ENCODE data around the gene CTIF.

CTIF gene

DNA sequence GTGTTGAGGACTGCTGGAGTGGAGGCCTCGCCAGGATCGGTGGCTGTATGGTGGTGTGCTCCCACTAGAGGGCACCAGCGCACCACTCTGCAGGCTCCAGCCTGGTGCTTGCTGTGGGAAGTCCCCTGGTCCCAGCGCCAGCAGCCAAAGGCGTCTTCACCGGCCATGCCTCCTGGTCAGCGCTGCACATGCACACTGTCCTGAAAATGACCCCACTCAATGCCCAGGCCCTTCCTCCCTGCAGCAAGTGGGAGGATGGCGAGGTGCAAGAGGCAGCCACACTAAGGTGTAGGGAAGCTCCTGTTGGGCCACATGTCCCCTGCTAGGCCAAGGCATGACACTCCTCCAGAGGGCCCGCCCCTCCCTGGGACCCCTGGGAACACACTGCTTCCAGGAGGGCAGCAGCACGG lies 136.5 kb downstream of the CTIF start:
- no peak for FAIRE-seq
- peak; percentile 81 for DNase-seq (ENCODE audit: insufficient read length, low spot score)

DNA sequence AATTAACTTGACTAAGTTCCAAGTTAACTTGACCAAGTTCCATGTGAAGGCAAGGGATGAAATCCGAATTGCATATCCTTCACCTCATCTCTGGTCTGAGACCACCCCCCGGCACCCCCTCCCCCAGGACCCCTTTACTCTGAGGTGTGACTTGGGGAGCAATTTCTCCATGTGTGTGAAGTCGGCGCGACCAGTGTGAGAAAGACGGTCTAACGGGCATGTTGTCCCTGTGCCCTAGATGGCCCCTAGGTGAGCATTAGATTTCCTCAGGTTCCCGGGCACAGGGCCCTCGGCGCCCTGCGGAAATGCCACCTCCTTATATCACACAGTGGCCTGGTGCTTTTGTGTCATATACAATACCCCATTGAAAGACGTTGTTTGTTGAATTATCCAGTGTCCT lies 137.1 kb downstream of the CTIF start:
- FAIRE-seq (no peak), DNase-seq (ENCODE audit: insufficient read length, low spot score) (no peak)

DNA sequence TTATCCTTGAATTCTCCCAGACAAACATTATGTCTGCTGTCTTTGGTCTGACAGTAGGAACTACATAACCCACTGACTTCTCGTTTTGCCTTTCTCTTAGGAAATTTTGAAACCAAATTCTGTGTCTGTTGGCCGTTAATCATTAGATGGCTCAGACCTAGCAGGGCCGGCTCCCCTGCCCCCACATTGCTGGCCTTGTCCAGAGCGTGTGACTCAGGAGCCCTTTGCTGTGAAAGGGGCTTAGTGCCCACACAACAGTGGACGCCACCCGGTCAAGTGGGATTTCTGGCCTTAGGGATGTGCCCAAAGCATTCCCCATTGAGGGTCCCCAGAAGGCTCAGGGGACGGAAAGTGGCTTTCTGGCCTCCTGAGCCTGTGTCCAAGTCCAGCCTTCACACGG lies 137.5 kb downstream of the CTIF start:
- no peak for FAIRE-seq

DNA sequence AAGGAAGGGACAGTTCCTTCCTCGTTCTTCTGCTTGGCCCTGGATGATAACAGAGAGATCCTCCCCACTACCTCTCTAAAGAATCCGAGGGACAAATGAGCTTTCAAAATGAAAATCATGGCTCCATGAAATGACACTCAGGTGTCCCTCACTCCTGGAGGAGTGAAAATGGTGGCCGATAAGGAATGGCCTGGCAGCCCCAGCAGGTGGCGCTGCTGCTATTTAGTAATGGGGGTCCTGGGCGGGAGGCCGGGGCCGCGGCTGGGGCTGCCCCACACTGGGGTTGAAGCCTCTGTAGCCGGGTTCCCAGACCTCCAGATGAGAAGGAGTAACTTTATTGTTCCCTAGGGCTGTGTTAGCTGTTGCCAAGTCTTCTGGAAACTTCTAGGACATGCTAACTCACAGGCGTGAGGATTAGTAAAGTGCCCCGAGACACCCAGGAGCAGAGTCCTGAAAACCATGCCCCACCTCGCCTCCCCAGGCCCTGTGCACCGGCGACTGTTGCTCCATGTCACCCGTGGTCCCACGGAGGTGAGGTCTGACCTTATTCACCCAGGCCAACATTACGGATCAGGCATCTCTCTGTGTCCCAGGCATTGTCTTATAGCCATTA lies 138.0 kb downstream of the CTIF start:
- DNase-seq (ENCODE audit: insufficient read length, low spot score) (peak; percentile 45), FAIRE-seq (no peak)

More for the DNA sequence above, 137.5 kb downstream of the CTIF start:
- no peak for DNase-seq (ENCODE audit: insufficient read length, low spot score)

DNA sequence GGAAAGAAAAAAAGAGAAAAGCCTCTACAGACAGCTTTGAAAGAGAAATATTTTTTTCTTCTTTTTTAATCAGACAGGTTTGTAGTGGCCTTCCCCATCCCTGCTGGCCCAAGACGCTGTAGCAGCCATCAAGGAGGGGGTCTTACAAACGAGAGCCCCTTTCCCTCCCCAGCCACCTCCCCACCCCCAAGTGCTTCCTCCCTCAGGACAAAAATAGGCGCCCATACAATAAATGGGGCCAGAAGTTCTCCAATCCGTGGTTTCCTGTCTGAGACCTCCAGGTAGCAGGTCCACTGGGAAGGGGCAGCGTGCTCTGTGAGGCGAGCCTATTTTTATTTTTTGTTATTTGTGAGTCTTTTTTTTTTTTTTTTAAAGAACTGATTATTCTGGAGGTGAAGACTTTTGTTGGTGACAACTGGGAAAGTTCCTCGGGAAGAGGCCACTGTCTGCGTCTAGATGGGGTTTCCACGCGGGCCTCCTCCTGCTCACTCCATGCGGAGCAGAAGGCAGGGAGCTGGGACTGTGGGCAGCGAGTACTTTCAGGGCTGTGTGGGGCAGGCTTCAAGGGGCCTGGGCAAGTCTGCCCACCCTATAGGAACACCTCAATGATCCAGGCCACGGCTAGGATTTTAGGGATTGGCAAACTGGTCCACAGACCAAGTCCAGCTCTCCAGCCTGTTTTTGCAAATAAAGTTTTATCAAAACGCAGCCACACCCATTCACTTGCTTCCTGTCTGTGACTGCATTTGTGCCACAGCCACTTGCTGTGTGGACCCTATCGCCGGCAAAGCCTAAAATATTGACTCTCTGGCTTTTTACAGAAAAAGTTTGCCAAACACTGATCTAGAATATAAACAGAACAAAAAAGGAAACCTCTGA lies 139.6 kb downstream of the CTIF start:
- FAIRE-seq, result no peak
- DNase-seq (ENCODE audit: insufficient read length, low spot score), result no peak

DNA sequence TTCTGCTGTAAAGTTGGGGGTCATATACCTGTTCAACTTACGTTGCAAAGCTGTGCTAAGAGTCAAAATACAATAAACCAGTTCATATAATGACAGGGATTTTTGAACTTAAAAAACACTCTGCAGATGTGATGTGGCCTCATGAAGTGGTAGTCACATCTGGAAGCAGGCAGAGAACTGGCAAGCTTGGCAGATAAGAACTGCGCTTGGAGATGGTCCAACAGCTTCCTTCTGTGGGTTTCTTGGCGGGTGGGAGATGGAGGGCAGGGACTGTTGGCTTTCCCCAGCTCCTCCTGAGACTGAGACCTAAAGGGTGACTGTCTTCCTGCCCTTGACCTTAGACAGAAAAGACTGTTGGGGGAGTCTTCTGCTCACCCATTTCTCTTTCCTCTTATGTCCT lies 140.4 kb downstream of the CTIF start:
- DNase-seq (ENCODE audit: insufficient read length, low spot score), result no peak
- no peak for FAIRE-seq

DNA sequence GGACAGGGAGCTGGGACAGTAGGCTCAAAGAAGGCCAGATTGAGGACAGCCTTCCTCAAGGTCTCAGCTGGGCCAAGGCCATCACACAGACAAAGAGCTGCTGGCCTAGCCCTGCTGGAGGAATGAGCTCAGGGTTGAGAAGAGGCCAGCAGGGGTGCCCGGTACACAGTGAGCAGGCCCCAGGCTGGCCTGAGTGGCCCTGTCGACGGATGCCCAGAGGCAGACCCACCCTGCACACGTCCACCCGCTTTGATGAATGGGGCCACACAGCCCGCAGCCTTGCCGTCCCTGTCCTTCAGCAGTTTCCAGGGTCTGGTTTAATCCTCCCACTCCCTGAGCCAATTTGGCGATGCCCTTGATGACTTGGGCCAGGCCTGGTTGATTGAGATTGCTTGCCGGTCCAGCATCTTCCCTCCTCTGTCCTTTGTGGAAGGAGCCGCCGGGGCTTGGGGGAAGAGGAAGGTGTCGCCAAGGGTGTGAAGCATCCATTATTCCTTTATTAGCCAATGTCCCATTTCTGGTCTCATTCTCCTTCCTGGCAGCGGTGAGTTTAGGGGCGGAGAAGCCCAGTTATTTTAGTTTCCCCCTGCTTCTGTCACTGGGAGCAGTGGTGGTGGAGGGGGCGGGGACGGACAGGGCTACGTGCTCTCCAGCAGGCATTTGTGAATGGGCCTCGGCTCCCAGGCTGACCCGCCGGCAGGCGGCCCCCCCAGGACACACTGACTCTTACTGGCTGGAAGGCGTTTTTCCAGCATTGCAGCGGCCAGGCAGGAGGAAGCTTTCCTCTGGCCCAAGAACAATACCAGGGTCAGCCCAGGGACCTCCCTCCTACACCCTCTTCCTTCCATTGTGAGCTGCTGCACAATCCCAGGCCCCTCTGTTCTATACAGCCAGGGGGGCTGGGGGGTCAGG lies 141.8 kb downstream of the CTIF start:
- no peak for FAIRE-seq

DNA sequence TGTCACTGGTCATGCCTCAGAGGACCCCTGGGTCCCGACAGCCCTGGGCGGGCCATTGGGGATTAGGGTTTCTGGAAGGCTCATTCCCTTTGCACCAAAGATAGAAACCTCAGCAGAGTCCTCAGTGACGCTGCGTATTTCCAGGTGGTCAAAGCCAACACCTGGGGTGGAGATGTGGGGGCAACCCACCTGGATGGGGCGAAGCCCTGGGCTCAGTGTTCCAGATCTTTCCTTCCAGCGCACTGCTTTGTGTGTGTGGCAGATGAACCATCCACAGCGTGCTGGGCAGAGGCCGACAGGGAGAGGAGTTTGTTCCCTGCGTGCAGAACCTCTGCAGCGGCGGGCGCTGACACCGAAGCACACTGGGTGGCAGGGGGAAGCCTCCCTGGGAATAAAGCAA lies 143.9 kb downstream of the CTIF start:
- DNase-seq (ENCODE audit: insufficient read length, low spot score), result no peak
- FAIRE-seq, result no peak

More for the DNA sequence above, 141.8 kb downstream of the CTIF start:
- DNase-seq (ENCODE audit: insufficient read length, low spot score), result no peak

DNA sequence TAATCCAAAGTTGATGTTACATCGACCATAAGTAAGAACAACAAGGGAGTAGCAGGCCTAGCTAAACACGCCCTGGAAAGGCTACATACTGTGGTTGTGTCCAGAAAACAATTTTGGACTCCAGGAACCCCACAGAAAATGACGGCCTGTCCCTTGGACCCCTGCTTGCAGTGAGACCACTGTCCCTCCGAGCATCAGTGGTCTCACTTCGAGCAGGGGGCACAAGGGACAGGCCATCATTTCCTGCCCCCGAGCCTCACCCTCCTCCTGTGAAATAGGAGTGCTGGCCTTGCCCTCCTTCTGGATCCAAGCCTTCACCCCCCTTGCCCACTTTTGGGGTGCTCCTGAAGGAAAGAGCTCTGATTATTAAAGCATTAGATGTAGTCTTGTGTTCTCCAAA lies 144.4 kb downstream of the CTIF start:
- FAIRE-seq, result no peak

DNA sequence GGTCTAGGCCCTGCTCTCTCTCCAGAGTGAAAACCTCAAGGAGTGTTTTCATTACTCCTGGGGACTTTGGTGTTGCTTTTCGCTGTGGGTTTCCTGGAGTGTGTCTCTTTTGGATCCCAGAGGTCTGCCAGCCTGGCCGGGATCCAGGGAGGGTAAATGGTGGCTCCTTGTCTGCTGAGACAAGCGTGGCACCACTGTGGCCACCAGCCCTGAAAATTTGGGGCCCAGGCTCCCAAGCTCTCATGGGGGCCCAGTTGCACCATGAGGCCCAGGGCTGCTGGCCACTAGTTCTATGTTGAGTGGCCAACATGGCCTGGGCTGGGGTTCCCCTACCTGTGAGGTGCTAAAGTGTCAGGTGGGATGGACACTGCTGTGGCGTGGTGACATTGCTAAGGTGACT lies 144.8 kb downstream of the CTIF start:
- FAIRE-seq, result no peak
- no peak for DNase-seq (ENCODE audit: insufficient read length, low spot score)

More for the DNA sequence above, 144.4 kb downstream of the CTIF start:
- no peak for DNase-seq (ENCODE audit: insufficient read length, low spot score)

DNA sequence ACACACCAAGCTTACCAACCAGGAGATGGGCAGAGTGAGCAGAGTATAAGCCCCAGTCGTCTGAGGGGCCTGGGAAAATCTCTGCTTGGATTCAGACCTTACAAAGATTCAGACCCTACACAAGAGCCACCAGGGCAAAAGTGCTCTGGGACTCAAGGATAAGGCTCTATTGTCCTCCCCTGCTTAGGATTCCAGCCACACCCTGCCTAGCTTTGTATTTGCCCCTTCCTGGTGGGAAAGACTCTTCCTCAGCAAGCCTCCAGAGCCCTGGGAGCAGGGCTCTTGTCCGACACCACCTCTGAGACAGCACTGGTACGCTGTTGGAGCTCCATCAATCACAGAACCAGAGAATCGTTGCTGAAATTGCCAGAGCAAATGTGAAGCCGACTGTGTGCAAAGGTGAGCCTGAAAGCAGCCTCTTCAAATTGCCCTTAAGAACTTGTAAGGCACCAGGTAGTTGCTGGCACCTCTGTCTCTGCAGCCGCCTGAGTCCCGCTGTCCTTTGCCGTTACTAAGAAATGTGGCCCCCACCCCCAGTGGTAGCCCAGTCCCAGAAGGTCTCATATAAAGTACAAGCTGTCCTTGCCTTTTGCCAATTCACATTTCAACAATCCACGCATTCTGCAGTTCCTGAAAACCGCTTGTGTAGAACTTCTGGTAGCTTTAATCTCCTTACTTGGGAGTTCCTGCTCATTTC lies 148.7 kb downstream of the CTIF start:
- no peak for DNase-seq (ENCODE audit: insufficient read length, low spot score)
- FAIRE-seq, result no peak

DNA sequence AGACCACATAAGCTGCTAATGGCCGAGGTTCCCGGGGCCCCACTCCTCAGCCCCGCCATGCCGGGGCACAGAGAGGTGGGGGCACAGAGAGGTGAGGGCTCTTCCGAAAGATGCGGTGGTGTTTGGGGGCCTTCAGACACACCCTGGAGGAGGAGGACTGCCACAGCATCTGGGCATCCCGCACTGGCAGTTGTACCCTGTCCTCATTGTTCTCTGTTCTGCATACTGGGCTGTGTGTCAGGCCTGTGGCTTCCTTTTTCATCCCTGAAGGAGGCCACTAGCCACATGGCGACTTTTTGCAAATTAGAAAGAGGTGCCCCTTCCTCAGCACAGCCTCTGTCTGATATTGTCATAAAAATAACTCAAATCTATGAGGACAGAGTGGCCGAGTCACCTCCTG lies 150.1 kb downstream of the CTIF start:
- FAIRE-seq (no peak), DNase-seq (ENCODE audit: insufficient read length, low spot score) (no peak)

DNA sequence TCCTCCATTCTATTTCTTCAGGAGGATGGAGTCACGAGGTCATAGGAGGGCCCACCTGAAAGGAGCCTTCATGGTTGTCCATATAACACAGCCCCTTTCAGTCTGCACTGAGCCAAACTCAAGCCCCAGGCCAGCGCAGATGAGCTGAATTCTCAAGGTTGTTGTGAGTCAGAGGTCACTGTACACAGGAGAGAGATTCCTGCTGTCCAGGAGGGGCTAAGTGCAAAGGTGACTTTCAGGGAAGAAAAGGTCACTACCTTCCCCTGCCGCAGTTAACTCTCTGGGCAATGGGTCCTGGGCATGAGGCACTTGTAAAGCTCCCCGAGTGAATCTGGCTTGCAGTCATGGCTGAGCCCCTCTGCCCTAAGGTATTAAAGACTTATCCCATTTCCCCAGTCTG lies 150.7 kb downstream of the CTIF start:
- DNase-seq (ENCODE audit: insufficient read length, low spot score) (no peak), FAIRE-seq (no peak)

DNA sequence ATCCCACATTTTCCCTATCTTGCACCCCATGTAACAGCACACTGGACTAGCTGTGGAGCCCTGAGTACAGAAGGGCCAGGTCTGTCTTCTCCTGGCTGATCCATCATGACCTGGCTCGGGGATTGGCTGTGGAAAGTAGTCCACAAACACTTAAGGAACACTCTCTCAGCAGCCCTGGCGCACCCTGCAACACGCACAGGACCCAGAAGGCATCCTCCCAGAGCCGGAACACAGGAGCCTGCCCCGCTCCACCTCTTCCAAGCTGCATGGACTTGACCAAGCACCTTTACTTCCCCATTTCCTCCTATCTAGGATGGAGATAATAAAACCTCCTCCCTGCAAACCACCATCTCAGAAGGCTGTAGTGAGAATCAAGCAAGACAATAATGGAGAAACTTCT lies 151.7 kb downstream of the CTIF start:
- DNase-seq (ENCODE audit: insufficient read length, low spot score) (no peak), FAIRE-seq (no peak)

DNA sequence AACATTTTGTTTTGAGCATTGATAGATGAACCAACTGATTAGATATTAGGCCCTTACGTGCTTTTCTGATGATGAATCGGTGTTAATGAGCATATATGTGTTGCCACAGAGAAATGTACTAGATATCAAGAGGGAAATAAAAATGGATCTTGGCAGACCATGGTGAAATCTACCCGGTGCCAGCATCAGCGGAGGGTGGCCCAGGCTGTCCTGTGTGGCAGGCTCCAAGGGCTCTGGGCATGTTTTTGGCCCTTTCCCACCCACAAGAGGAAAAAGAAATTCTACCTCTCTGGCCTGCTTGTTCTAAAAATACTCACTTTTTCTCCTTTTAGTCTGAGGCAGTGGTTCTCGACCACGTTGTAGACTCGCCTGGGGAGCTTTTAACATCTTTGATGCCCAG lies 154.2 kb downstream of the CTIF start:
- FAIRE-seq, result no peak

DNA sequence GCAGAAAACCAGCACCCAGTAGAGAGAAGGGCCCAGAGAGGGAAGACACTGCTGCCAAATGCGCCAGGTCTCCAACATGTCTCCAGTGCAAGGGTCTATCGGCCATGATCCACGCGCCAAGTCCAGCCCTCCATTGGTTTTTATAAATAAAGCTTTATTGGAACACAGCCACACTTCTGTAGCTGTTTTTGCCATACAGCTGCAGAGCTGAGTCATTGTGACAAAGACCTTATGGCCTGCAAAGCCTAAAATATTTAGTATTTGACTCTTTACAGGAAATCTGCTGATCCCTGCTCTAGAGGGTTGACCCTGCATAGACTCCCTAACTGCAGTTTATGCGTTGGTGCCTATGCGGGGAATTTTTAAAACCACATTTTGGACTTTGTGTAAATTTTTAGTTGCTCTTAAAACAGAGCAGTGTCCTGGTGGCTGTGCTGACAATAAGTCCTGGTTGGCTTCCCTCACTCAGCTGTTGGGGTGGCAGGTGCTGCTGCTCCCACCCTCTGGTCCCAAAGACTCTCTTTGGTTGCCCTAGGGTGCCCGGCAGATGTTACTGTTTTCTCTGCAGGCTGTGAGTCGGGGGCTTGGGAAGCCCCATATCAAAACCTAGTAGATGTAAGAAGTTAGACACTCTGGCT lies 154.9 kb downstream of the CTIF start:
- FAIRE-seq (no peak), DNase-seq (ENCODE audit: insufficient read length, low spot score) (no peak)

More for the DNA sequence above, 154.2 kb downstream of the CTIF start:
- no peak for DNase-seq (ENCODE audit: insufficient read length, low spot score)

DNA sequence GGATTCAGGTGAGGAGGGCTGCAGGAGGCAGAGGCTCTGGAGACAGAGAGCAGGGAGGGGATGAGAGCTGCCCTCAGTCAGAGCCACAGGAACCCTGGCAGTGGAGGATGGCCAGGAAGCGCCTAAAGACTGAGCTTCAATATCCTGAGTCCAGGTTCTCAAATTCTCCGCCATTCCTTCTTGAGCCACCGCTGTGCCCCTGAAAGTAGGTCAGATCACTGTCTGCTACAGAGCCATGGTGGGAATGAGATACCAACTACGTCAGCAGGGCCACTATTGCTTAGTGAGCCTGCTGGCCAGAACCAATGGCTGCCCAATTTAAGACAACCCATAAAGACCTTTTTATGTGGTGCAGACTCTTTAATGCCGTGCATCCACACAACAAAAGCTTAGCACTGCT lies 155.5 kb downstream of the CTIF start:
- DNase-seq (ENCODE audit: insufficient read length, low spot score) (no peak), FAIRE-seq (no peak)

DNA sequence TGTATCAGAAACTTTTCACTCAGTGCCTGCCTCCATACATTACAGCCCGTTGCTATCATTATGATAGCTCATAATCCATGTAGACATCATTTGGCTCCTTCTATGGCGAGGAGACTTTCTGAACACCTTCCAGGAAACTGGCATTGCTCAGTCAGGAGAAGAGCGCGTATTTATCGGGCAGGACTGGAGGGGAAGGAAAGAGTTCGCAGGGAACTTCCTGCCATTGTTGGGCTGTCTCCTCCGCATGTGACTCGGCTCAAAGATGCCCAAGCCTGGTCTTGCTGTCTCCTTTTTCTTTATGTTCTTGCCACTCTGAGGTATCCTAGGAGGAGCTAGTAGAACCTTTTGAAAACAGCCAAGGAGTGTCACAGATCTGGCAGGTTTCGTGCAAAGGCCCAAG lies 156.8 kb downstream of the CTIF start:
- FAIRE-seq (no peak), DNase-seq (ENCODE audit: insufficient read length, low spot score) (no peak)

DNA sequence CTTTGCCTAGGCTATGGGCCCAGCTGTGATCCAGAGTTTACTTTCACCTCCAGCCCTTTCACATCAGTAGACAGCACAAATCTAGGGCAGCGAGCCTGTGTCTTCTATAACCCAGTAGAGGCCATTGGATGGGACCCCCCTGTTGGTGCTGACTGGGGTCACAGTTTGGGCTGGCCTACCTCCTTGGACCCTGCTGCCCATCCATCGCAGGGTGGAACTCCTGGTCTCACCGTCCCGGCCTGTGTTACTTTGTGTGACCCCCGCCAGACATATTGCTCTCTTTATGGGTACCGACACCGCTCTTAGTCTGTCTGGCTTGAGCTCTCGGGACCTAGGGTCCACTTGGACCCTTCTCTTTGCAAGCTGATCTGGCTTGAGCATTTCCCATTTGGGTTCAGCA lies 157.4 kb downstream of the CTIF start:
- DNase-seq (ENCODE audit: insufficient read length, low spot score) (no peak), FAIRE-seq (no peak)

DNA sequence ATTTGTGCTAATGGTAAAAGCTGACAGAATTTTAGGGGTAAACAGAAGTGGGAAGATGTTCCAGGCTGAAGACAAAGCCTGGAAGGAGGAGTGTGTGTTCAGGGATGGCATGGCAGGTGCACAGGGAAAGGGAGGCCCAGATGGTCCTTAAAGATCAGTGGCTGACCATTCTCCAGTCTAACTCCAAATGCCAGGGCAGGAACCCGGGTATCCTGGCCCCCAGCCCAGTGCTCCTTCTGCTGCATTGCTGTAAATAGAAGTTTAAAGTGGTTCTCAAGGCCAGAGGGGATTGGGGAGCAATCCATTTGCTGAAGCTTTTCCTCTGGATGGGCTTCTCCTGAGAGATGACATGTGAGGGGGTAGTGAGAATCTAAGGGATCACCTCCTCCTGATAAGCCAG lies 158.6 kb downstream of the CTIF start:
- no peak for DNase-seq (ENCODE audit: insufficient read length, low spot score)
- no peak for FAIRE-seq

All from HTR-8/SVneo (cell line).